ENCODE results near the gene KXD1.

DNA sequence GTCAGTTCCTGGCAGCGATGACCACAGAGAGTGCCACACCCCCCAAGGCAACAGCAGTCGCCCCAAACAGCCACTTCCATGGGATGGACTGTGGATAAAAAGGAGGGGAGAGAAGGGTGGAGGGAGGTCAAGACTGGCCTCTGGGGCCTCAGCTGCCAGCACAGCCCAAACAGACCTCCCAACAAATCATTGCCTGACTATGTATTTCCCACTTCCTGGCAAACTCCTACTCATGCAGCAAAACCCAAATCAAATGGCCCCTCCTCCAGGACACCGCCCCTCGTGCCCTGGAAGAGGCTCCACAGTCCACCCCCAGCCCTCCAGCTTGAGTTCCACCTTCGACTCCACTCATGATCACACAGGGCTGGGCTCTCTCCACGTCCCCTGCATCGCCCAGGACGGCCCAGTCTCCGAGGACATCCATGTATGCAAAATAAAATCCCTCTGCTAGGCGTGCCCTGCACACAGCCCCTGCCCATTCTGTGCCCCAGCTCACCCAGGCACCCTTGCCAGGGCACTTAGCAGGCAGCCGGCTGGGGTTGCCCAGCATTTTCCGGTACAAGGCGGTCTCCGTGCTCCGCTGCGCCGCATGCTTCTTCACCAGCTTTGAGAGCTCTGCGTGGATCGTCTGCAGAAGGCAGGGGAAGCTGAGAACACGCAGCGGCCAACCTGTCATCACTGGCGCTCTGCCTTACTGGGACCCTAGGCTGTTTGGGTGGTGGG lies 25.3 kb upstream of the KXD1 start:
- TF ChIP-seq POLR2A (IDR thresholded peaks at IDR 0.05) = no peak
- TF ChIP-seq, protein P1, sequence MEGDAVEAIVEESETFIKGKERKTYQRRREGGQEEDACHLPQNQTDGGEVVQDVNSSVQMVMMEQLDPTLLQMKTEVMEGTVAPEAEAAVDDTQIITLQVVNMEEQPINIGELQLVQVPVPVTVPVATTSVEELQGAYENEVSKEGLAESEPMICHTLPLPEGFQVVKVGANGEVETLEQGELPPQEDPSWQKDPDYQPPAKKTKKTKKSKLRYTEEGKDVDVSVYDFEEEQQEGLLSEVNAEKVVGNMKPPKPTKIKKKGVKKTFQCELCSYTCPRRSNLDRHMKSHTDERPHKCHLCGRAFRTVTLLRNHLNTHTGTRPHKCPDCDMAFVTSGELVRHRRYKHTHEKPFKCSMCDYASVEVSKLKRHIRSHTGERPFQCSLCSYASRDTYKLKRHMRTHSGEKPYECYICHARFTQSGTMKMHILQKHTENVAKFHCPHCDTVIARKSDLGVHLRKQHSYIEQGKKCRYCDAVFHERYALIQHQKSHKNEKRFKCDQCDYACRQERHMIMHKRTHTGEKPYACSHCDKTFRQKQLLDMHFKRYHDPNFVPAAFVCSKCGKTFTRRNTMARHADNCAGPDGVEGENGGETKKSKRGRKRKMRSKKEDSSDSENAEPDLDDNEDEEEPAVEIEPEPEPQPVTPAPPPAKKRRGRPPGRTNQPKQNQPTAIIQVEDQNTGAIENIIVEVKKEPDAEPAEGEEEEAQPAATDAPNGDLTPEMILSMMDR (IDR thresholded peaks at IDR 0.05) = no peak

Data from uterus (tissue), 2 donors.